ENCODE measurements around the gene TDRD1.

Gene TDRD1

DNA sequence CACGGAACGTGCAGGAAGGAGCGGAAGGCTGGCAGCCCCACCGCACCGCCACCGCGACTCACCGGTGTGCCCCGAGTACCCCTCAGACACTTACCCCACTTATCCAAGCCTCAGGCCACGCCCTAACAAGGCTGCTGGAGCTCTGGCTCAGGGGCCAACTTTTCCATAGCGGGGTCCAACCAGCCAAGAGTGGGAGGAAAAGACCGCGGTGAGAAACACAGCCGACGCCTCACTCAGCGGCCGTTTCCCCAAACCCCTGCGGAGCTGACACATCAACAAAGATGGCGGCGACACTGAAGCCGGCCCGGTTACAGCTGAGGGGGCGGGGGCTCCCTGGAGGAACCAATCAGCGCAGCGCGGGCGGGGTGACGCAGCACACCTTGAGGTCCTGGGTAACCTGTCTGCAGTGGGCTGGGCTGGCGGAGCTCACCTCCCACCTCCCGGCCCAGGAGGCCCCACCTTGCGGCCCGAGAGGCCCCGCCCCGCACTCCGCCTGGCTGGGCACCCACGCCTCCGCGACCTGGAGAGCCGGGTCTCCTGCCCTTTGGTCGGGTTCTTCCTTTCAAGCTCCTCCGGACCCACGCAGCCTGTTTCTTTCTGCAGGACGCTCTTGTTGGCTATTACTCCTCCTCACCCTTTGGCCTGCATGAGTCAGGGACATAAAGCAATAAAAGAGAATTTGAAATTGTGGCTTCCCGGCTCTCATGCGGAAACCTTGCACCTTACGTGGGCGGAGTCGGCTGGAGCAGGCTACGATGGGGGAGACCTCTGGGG lies 5.0 kb upstream of the TDRD1 start, which contains the start of gene CCDC186:
CCDC186 (minus strand) TSS at position 283 of the 774 bp plus-strand sequence. CDS start 10,935 bp downstream, outside the sequence.
- H3K27ac ChIP-seq (ENCODE audit: insufficient read depth in 1 of 2, low read depth in 1 of 2, low read length in 2 of 2, poor library complexity in 1 of 2, severe bottlenecking in 2 of 2): peak within 1 kb of the TSS; percentile 52 to 90
- CTCF ChIA-PET: interaction anchor here (0.7 to 1.0 kb wide), 2 partner anchors 18 to 71 kb away, joined by 3 to 4 read pairs; no protein-coding TSS in a partner anchor
- peaks cover 12 to 24% (median 21%) of the 10 kb centered on the region in 4 experiments for H3K4me1 ChIP-seq (ENCODE audit: control extremely low read depth in 1 of 4, control insufficient read depth in 4 of 4, insufficient read depth in 4 of 4, low read length in 3 of 4)
- DNase-seq: peak; percentile 96 to 99 (median 98)
- H3K4me3 ChIP-seq (ENCODE audit: control insufficient read depth in 1 of 7, extremely low read depth in 1 of 7, insufficient read depth in 4 of 7, low read depth in 2 of 7, low read length in 6 of 7): peak within 1 kb of the TSS; percentile 80 to 99 (median 97)
- H3K9me3 ChIP-seq (ENCODE audit: control extremely low read depth in 1 of 5, control insufficient read depth in 4 of 5, insufficient read depth in 2 of 5, low read depth in 1 of 5, low read length in 4 of 5): peaks cover 0 to 4% (median 3%) of the 10 kb centered on the region in 5 experiments
- POLR2A ChIA-PET: no interaction called here
- WGBS (ENCODE audit: insufficient coverage): under 1% methylated on average over 42 of the region's 49 CpGs
- no peaks in the 10 kb centered on the region for H3K27me3 ChIP-seq (replicated peaks in 2 of 5; ENCODE audit: control insufficient read depth in 4 of 5, insufficient read depth in 5 of 5, low read length in 4 of 5)
- H3K36me3 ChIP-seq (ENCODE audit: control insufficient read depth in 4 of 4, insufficient read depth in 4 of 4, low read length in 3 of 4): peaks cover 0 to 2% (median 0%) of the 10 kb centered on the region in 4 experiments

DNA sequence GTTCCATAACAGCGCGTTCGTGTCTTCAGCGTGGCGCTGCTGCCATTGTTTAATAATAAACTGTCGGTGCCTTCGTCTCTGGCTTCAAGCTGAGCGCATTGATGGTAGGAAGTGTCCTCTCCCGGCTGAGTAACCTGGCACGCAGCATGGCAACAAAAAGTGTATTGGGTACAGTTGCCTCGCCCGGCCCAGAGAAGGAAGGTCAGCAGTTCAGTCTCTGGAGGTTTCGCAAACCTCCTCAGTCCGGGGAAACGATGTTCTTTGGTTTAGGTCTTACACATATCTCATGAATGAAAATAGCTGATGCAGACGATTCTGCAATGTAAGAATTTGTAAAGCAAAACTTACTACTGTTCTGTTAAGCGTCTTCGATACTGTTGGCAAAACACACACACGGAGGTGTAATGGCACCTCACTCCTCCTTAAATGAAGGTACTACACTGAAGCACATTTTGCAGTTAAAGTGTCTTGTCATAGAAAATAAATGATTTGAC lies 4.4 kb upstream of the TDRD1 start:
- 0% methylated on average over 15 of the region's 19 CpGs for WGBS (ENCODE audit: insufficient coverage)
- H3K36me3 ChIP-seq (ENCODE audit: control insufficient read depth in 4 of 4, insufficient read depth in 4 of 4, low read length in 3 of 4): no peaks in the 10 kb centered on the region
- POLR2A ChIA-PET: interaction anchor here (0.7 kb wide), 1 partner anchor 59 kb away, joined by 3 read pairs; no protein-coding TSS in a partner anchor
- H3K27me3 ChIP-seq (replicated peaks in 2 of 5; ENCODE audit: control insufficient read depth in 4 of 5, insufficient read depth in 5 of 5, low read length in 4 of 5): no peaks in the 10 kb centered on the region
- H3K9me3 ChIP-seq (ENCODE audit: control extremely low read depth in 1 of 5, control insufficient read depth in 4 of 5, insufficient read depth in 2 of 5, low read depth in 1 of 5, low read length in 4 of 5): peaks cover 0 to under 1% (median 0%) of the 10 kb centered on the region in 5 experiments
- peak overlapping the region in 1 of 2 experiments; percentile 71 for H3K27ac ChIP-seq (ENCODE audit: insufficient read depth in 1 of 2, low read depth in 1 of 2, low read length in 2 of 2, poor library complexity in 1 of 2, severe bottlenecking in 2 of 2)
- CTCF ChIA-PET: no interaction called here
- H3K4me1 ChIP-seq (ENCODE audit: control extremely low read depth in 1 of 4, control insufficient read depth in 4 of 4, insufficient read depth in 4 of 4, low read length in 3 of 4): peaks cover 12 to 24% (median 21%) of the 10 kb centered on the region in 4 experiments
- no peak for DNase-seq
- H3K4me3 ChIP-seq (ENCODE audit: control insufficient read depth in 1 of 7, extremely low read depth in 1 of 7, insufficient read depth in 4 of 7, low read depth in 2 of 7, low read length in 6 of 7): peak overlapping the region; percentile 80 to 99 (median 97)

DNA sequence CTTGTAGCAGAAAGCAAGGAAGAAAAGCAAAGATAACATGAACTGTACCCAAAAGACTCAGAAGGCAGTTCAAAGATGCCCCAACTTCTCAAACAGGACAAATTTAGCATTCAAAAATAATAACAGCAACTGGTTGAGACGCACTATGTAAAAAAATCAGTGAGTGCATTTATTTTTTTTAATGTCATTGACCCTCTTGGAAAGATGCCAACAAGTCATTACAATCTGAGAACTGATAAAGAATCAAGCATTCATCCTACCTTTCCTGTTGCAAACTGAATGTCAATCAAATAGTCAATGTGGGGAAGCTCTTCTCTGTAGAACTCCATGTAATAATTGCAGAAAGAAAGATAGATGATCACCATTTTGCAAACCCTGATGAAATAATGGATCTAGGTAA lies 3.5 kb upstream of the TDRD1 start:
- H3K4me3 ChIP-seq (ENCODE audit: control insufficient read depth in 1 of 7, extremely low read depth in 1 of 7, insufficient read depth in 4 of 7, low read depth in 2 of 7, low read length in 6 of 7): no peak overlapping the region
- H3K36me3 ChIP-seq (ENCODE audit: control insufficient read depth in 4 of 4, insufficient read depth in 4 of 4, low read length in 3 of 4): no peaks in the 10 kb centered on the region
- H3K9me3 ChIP-seq (ENCODE audit: control extremely low read depth in 1 of 5, control insufficient read depth in 4 of 5, insufficient read depth in 2 of 5, low read depth in 1 of 5, low read length in 4 of 5): no peaks in the 10 kb centered on the region
- ChIA-PET CTCF (no interaction called here), POLR2A (no interaction called here)
- no peak overlapping the region for H3K27ac ChIP-seq (ENCODE audit: insufficient read depth in 1 of 2, low read depth in 1 of 2, low read length in 2 of 2, poor library complexity in 1 of 2, severe bottlenecking in 2 of 2)
- H3K27me3 ChIP-seq (replicated peaks in 2 of 5; ENCODE audit: control insufficient read depth in 4 of 5, insufficient read depth in 5 of 5, low read length in 4 of 5): no peaks in the 10 kb centered on the region
- no CpG with 5 or more reads among the region's 1 CpG for WGBS (ENCODE audit: insufficient coverage)
- H3K4me1 ChIP-seq (ENCODE audit: control extremely low read depth in 1 of 4, control insufficient read depth in 4 of 4, insufficient read depth in 4 of 4, low read length in 3 of 4): peaks cover 12 to 24% (median 21%) of the 10 kb centered on the region in 4 experiments
- DNase-seq: no peak

DNA sequence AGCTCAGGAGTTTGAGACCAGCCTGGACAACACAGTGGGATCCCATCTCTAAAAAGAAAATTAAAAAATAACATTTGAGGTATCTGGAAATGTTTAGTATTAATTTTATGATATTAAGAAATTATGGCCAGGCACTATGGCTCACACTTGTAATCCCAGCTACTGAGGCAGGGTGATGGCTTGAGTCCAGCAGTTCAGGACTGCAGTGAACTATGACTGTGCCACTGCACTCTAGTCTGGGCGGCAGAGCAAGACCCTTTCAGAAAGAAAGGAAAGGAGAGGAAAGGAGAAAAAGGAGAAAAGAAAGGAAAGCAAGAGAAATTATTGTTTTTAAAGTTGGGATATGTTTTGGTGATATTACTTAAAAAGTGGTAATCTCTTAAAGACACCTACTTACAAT lies 2.6 kb upstream of the TDRD1 start:
- peaks cover 12 to 24% (median 21%) of the 10 kb centered on the region in 4 experiments for H3K4me1 ChIP-seq (ENCODE audit: control extremely low read depth in 1 of 4, control insufficient read depth in 4 of 4, insufficient read depth in 4 of 4, low read length in 3 of 4)
- ChIA-PET CTCF (no interaction called here), POLR2A (no interaction called here)
- no peak overlapping the region for H3K4me3 ChIP-seq (ENCODE audit: control insufficient read depth in 1 of 7, extremely low read depth in 1 of 7, insufficient read depth in 4 of 7, low read depth in 2 of 7, low read length in 6 of 7)
- DNase-seq: no peak
- H3K27ac ChIP-seq (ENCODE audit: insufficient read depth in 1 of 2, low read depth in 1 of 2, low read length in 2 of 2, poor library complexity in 1 of 2, severe bottlenecking in 2 of 2): no peak overlapping the region
- no peaks in the 10 kb centered on the region for H3K27me3 ChIP-seq (replicated peaks in 2 of 5; ENCODE audit: control insufficient read depth in 4 of 5, insufficient read depth in 5 of 5, low read length in 4 of 5)
- H3K36me3 ChIP-seq (ENCODE audit: control insufficient read depth in 4 of 4, insufficient read depth in 4 of 4, low read length in 3 of 4): no peaks in the 10 kb centered on the region
- H3K9me3 ChIP-seq (ENCODE audit: control extremely low read depth in 1 of 5, control insufficient read depth in 4 of 5, insufficient read depth in 2 of 5, low read depth in 1 of 5, low read length in 4 of 5): no peaks in the 10 kb centered on the region
- no CpG with 5 or more reads among the region's 1 CpG for WGBS (ENCODE audit: insufficient coverage)

DNA sequence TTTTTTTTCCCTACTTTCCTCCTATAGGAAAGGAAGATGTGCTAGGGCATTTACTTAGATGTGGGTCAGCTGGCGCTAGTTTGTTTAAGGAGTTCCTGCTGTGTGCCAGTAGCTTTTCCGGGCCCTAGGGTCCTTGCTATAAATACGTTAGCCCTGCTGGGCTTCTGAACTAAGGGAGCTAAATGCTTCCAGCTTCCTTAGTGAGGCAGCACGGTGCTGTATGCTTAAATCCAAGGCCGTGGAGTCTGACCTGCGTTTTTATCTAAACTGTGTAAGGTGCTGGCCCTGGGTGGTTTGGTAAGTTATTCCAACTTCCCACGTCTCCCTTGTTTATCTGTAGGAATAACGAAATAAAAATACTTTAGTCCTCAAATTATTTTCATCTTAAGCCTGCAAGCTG lies 594 bp downstream of the TDRD1 start:
- 95% methylated on average over 4 of the region's 8 CpGs for WGBS (ENCODE audit: insufficient coverage)
- Histone ChIP-seq H3K27ac (ENCODE audit: insufficient read depth in 1 of 2, low read depth in 1 of 2, low read length in 2 of 2, poor library complexity in 1 of 2, severe bottlenecking in 2 of 2) (no peak overlapping the region), H3K27me3 (replicated peaks in 2 of 5; ENCODE audit: control insufficient read depth in 4 of 5, insufficient read depth in 5 of 5, low read length in 4 of 5) (no peaks in the 10 kb centered on the region), H3K9me3 (ENCODE audit: control extremely low read depth in 1 of 5, control insufficient read depth in 4 of 5, insufficient read depth in 2 of 5, low read depth in 1 of 5, low read length in 4 of 5) (no peaks in the 10 kb centered on the region), H3K4me1 (ENCODE audit: control extremely low read depth in 1 of 4, control insufficient read depth in 4 of 4, insufficient read depth in 4 of 4, low read length in 3 of 4) (peaks cover 4 to 16% (median 10%) of the 10 kb centered on the region in 4 experiments), H3K4me3 (ENCODE audit: control insufficient read depth in 1 of 7, extremely low read depth in 1 of 7, insufficient read depth in 4 of 7, low read depth in 2 of 7, low read length in 6 of 7) (no peak overlapping the region), H3K36me3 (ENCODE audit: control insufficient read depth in 4 of 4, insufficient read depth in 4 of 4, low read length in 3 of 4) (no peaks in the 10 kb centered on the region)
- ChIA-PET POLR2A (no interaction called here), CTCF (interaction anchor here (0.7 to 1.9 kb wide), 2 partner anchors 8 to 14 kb away, joined by 3 to 5 read pairs; no protein-coding TSS in a partner anchor)
- DNase-seq: no peak

DNA sequence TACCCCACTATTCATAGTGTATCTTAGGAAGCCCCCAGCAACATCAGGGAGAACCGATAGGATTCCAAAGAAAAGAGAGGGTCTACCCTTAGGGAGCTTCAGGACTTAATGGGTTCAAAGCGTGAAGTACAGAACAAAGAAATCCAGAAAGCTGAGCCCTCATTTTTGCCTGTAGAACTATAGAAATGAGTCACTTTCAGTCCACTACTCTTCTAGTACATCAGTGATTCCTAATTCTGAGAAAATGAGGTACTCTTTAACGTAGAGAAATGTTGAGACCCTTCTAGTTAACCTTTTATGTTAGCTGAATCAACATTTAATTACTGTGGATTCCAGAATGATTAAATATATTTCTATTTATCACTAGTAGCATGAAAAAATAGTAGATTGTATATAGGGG lies 1.8 kb downstream of the TDRD1 start:
- DNase-seq: no peak
- H3K36me3 ChIP-seq (ENCODE audit: control insufficient read depth in 4 of 4, insufficient read depth in 4 of 4, low read length in 3 of 4): no peaks in the 10 kb centered on the region
- WGBS (ENCODE audit: insufficient coverage): no CpG with 5 or more reads among the region's 3 CpGs
- H3K9me3 ChIP-seq (ENCODE audit: control extremely low read depth in 1 of 5, control insufficient read depth in 4 of 5, insufficient read depth in 2 of 5, low read depth in 1 of 5, low read length in 4 of 5): no peaks in the 10 kb centered on the region
- no peak overlapping the region for H3K27ac ChIP-seq (ENCODE audit: insufficient read depth in 1 of 2, low read depth in 1 of 2, low read length in 2 of 2, poor library complexity in 1 of 2, severe bottlenecking in 2 of 2)
- no peaks in the 10 kb centered on the region for H3K27me3 ChIP-seq (replicated peaks in 2 of 5; ENCODE audit: control insufficient read depth in 4 of 5, insufficient read depth in 5 of 5, low read length in 4 of 5)
- ChIA-PET CTCF (interaction anchor here (0.7 kb wide), 1 partner anchor 408 kb away, joined by 3 read pairs; no protein-coding TSS in a partner anchor), POLR2A (no interaction called here)
- peaks cover 0 to 12% (median 5%) of the 10 kb centered on the region in 4 experiments for H3K4me1 ChIP-seq (ENCODE audit: control extremely low read depth in 1 of 4, control insufficient read depth in 4 of 4, insufficient read depth in 4 of 4, low read length in 3 of 4)
- no peak overlapping the region for H3K4me3 ChIP-seq (ENCODE audit: control insufficient read depth in 1 of 7, extremely low read depth in 1 of 7, insufficient read depth in 4 of 7, low read depth in 2 of 7, low read length in 6 of 7)

DNA sequence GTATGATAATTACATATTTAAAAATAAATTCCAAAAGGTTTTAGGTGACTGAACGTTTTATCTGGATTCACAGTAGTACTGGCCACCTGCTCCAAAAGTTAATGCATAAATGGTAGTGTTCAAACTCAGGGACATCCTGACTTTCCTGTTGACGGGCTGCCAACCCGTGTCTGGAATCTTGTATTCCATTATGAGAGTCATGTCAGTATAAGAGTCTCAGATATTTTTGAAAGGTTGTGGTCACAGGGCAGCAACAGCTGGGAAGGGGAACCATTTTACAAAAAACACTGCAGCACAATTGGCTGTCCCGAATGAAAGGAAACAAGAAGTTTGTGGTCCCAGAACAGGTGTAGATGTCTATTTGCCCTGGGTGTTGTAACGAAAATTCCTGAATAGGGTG lies 2.8 kb downstream of the TDRD1 start:
- DNase-seq: peak in 2 of 3 donors; percentile 42 to 57
- Histone ChIP-seq H3K4me3 (ENCODE audit: control insufficient read depth in 1 of 7, extremely low read depth in 1 of 7, insufficient read depth in 4 of 7, low read depth in 2 of 7, low read length in 6 of 7) (no peak overlapping the region), H3K36me3 (ENCODE audit: control insufficient read depth in 4 of 4, insufficient read depth in 4 of 4, low read length in 3 of 4) (no peaks in the 10 kb centered on the region), H3K9me3 (ENCODE audit: control extremely low read depth in 1 of 5, control insufficient read depth in 4 of 5, insufficient read depth in 2 of 5, low read depth in 1 of 5, low read length in 4 of 5) (no peaks in the 10 kb centered on the region), H3K4me1 (ENCODE audit: control extremely low read depth in 1 of 4, control insufficient read depth in 4 of 4, insufficient read depth in 4 of 4, low read length in 3 of 4) (peaks cover 0 to 13% (median 5%) of the 10 kb centered on the region in 4 experiments), H3K27ac (ENCODE audit: insufficient read depth in 1 of 2, low read depth in 1 of 2, low read length in 2 of 2, poor library complexity in 1 of 2, severe bottlenecking in 2 of 2) (no peak overlapping the region), H3K27me3 (replicated peaks in 2 of 5; ENCODE audit: control insufficient read depth in 4 of 5, insufficient read depth in 5 of 5, low read length in 4 of 5) (no peaks in the 10 kb centered on the region)
- ChIA-PET CTCF (no interaction called here), POLR2A (no interaction called here)
- WGBS (ENCODE audit: insufficient coverage): 37% methylated on average over 4 of the region's 5 CpGs
